CD8-positive, alpha-beta memory T cell (primary cell): ENCODE measurements around the gene RGP1. TPM values are rescaled to one million over a fixed set of nuclear protein-coding genes. Genes with fewer than 3 reads are reported as not detected.
A peak's percentile ranks its signal among the peaks of the same experiment; 100 is the strongest.

Experiments used
- CTCF ChIA-PET: fragments of 350-600 bp; sonication (Branson Sonifier 250); formaldehyde crosslinking; loops from one replicate; lab custom pipeline; 2021; ENCODE audit warnings: antibody characterized with exemption; lab: Charles Lee
- POLR2A ChIA-PET: fragments of 350-600 bp; sonication (Branson Sonifier 250); formaldehyde crosslinking; loops from one replicate; lab custom pipeline; 2021; ENCODE audit warnings: antibody characterized with exemption; lab: Charles Lee
- DNase-seq, 5 donors: peaks; one replicate each; pipeline versions ENCODE4 v3.0.0 to v3.0.0-alpha.2; 2020 to 2022; ENCODE audit warnings: mixed read lengths in 1 of 5
- H3K27ac ChIP-seq: one replicate; pipeline ENCODE4 v1.7.0; 2013; ENCODE audit warnings: low read depth, mild to moderate bottlenecking, low read length, moderate library complexity
- H3K27me3 ChIP-seq: 2 replicates; pipeline ENCODE4 v1.7.0; 2013; ENCODE audit warnings: low read length, mild to moderate bottlenecking; ENCODE audit not compliant: insufficient read depth, poor library complexity, severe bottlenecking
- H3K36me3 ChIP-seq: 2 replicates; pipeline ENCODE4 v1.7.0; 2013; ENCODE audit warnings: mild to moderate bottlenecking, low read length, moderate library complexity; ENCODE audit not compliant: insufficient read depth
- H3K4me1 ChIP-seq: 2 replicates; pipeline ENCODE4 v1.7.0; 2013; ENCODE audit warnings: mild to moderate bottlenecking, low read length, moderate library complexity; ENCODE audit not compliant: insufficient read depth
- H3K4me3 ChIP-seq: 2 replicates; pipeline ENCODE4 v1.7.0; 2013; ENCODE audit warnings: mild to moderate bottlenecking, low read length
- H3K9me3 ChIP-seq: 2 replicates; pipeline ENCODE4 v1.7.0; 2013; ENCODE audit warnings: mild to moderate bottlenecking, low read length
- H3K27ac Mint-ChIP-seq, 8 donors: one replicate each; pipeline ENCODE4 v1.8.0; 2020 to 2021; ENCODE audit warnings: mixed read lengths in 8 of 8, mild to moderate bottlenecking in 6 of 8, inconsistent platforms in 3 of 8, moderate library complexity in 3 of 8
- H3K27me3 Mint-ChIP-seq, 2 donors: one replicate each; pipeline ENCODE4 v1.8.0; 2020 to 2021; ENCODE audit warnings: mixed read lengths in 2 of 2, mild to moderate bottlenecking in 1 of 2, moderate library complexity in 1 of 2
- H3K36me3 Mint-ChIP-seq, 3 donors: one replicate each; pipeline ENCODE4 v1.8.0; 2020 to 2021; ENCODE audit warnings: mixed read lengths in 3 of 3, inconsistent platforms in 1 of 3, mild to moderate bottlenecking in 1 of 3
- H3K4me1 Mint-ChIP-seq, 3 donors: one replicate each; pipeline ENCODE4 v1.8.0; 2020 to 2021; ENCODE audit warnings: mixed read lengths in 3 of 3, inconsistent platforms in 1 of 3, mild to moderate bottlenecking in 1 of 3
- H3K4me3 Mint-ChIP-seq, 7 donors: one replicate each; pipeline ENCODE4 v1.8.0; 2020 to 2021; ENCODE audit warnings: mixed read lengths in 7 of 7, mild to moderate bottlenecking in 6 of 7, moderate library complexity in 4 of 7, inconsistent platforms in 2 of 7
- H3K9me3 Mint-ChIP-seq, 5 donors: one replicate each; pipeline ENCODE4 v1.8.0; 2020 to 2022; ENCODE audit warnings: mixed read lengths in 5 of 5, mild to moderate bottlenecking in 3 of 5, moderate library complexity in 2 of 5, inconsistent platforms in 1 of 5
- polyA plus RNA-seq: library from polyadenylated mRNA; unstranded; fragments of 300-500 nt; fragmentation: Illumina TruSeq; gene quantifications from one replicate; pipeline ENCODE4 v1.2.3, GENCODE V29; 2021
- total RNA-seq, 2 experiments: library from RNA; stranded (reverse); gene quantifications; one replicate each; pipeline ENCODE4 v1.2.3, GENCODE V29; 2021

The RGP1 gene
- total and polyA plus RNA-seq, 3 experiments from 2014 or later, result 10.6 to 21.9 (median 19.9) TPM

GRCh38 chr9:35730486-35730854 is 18.6 kb upstream of the RGP1 start:
- no peaks in the 10 kb centered on the region for H3K9me3 ChIP-seq
- no peaks in the 10 kb centered on the region for H3K27me3 Mint-ChIP-seq
- H3K27ac Mint-ChIP-seq, result peak overlapping the region in 2 of 8 donors; percentile 67 to 94
- peaks cover 6 to 30% (median 8%) of the 10 kb centered on the region in 3 donors for H3K36me3 Mint-ChIP-seq
- peak overlapping the region in 2 of 7 donors; percentile 87 to 96 for H3K4me3 Mint-ChIP-seq
- peaks cover 4% of the 10 kb centered on the region for H3K36me3 ChIP-seq
- peak overlapping the region; percentile 70 for H3K27ac ChIP-seq
- peaks cover 16 to 21% (median 19%) of the 10 kb centered on the region in 3 donors for H3K4me1 Mint-ChIP-seq
- peak overlapping the region; percentile 97 for H3K4me3 ChIP-seq
- H3K9me3 Mint-ChIP-seq, result no peaks in the 10 kb centered on the region
- CTCF ChIA-PET, result interaction anchor here (1.0 to 8.0 kb wide), 10 partner anchors 15 to 119 kb away, joined by 4 to 89 read pairs (median 22); partner anchors contain the start of genes CCDC107, GBA2, RGP1 and RMRP
- H3K4me1 ChIP-seq, result peaks cover 68% of the 10 kb centered on the region
- POLR2A ChIA-PET, result interaction anchor here (2.9 to 3.7 kb wide), 3 partner anchors 18 to 82 kb away, joined by 19 to 45 read pairs (median 44); partner anchors contain the start of genes CCDC107, GBA2, RGP1 and RMRP
- DNase-seq, result no peak
- no peaks in the 10 kb centered on the region for H3K27me3 ChIP-seq

GRCh38 chr9:35731415-35732184 is 17.5 kb upstream of the RGP1 start:
- no peaks in the 10 kb centered on the region for H3K9me3 Mint-ChIP-seq
- peak overlapping the region in 4 of 7 donors; percentile 87 to 96 (median 94) for H3K4me3 Mint-ChIP-seq
- ChIA-PET CTCF (interaction anchor here (0.7 to 8.0 kb wide), 20 partner anchors 12 to 151 kb away, joined by 3 to 89 read pairs (median 5); partner anchors contain the start of genes CCDC107, GBA2, RGP1 and RMRP), POLR2A (interaction anchor here (0.6 to 3.7 kb wide), 15 partner anchors 9 to 659 kb away, joined by 3 to 45 read pairs (median 6); partner anchors contain the start of genes ARHGEF39, CCDC107, GBA2 and RGP1)
- H3K27ac ChIP-seq, result peak overlapping the region; percentile 70
- H3K9me3 ChIP-seq, result no peaks in the 10 kb centered on the region
- DNase-seq, result no peak
- H3K27me3 ChIP-seq, result no peaks in the 10 kb centered on the region
- H3K36me3 Mint-ChIP-seq, result peaks cover 4 to 34% (median 8%) of the 10 kb centered on the region in 3 donors
- peaks cover 20 to 27% (median 22%) of the 10 kb centered on the region in 3 donors for H3K4me1 Mint-ChIP-seq
- H3K36me3 ChIP-seq, result peaks cover 7% of the 10 kb centered on the region
- H3K4me1 ChIP-seq, result peaks cover 70% of the 10 kb centered on the region
- H3K27me3 Mint-ChIP-seq, result no peaks in the 10 kb centered on the region
- H3K27ac Mint-ChIP-seq, result peak overlapping the region in 7 of 8 donors; percentile 92 to 98 (median 95)
- H3K4me3 ChIP-seq, result peak overlapping the region; percentile 97

GRCh38 chr9:35732185-35732799 is 16.8 kb upstream of the RGP1 start, which contains the start of the genes CREB3 and TLN1:
CREB3 (plus strand) TSS chr9:35732666; CDS start chr9:35732773, 107 bp downstream.
TLN1 (minus strand) TSS chr9:35732195; CDS start chr9:35725694, 6,501 bp downstream.
- H3K27me3 ChIP-seq, result no peaks in the 10 kb centered on the region
- Mint-ChIP-seq H3K4me1 (peaks cover 20 to 27% (median 22%) of the 10 kb centered on the region in 3 donors), H3K4me3 (peak within 1 kb of the TSS in 4 of 7 donors; percentile 87 to 96 (median 94)), H3K27ac (peak within 1 kb of the TSS in 7 of 8 donors; percentile 92 to 98 (median 95)), H3K27me3 (no peaks in the 10 kb centered on the region), H3K9me3 (no peaks in the 10 kb centered on the region), H3K36me3 (peaks cover 4 to 35% (median 9%) of the 10 kb centered on the region in 3 donors)
- peak within 1 kb of the TSS; percentile 97 for H3K4me3 ChIP-seq
- DNase-seq, result peak; percentile 91 to 98 (median 97)
- H3K36me3 ChIP-seq, result peaks cover 14% of the 10 kb centered on the region
- no peaks in the 10 kb centered on the region for H3K9me3 ChIP-seq
- peak within 1 kb of the TSS; percentile 92 for H3K27ac ChIP-seq
- H3K4me1 ChIP-seq, result peaks cover 63% of the 10 kb centered on the region
- ChIA-PET POLR2A (interaction anchor here (0.7 to 3.7 kb wide), 15 partner anchors 10 to 660 kb away, joined by 3 to 45 read pairs (median 6); partner anchors contain the start of genes ARHGEF39, CCDC107, GBA2 and RGP1), CTCF (interaction anchor here (0.7 to 8.0 kb wide), 19 partner anchors 11 to 150 kb away, joined by 3 to 89 read pairs (median 5); partner anchors contain the start of genes CCDC107, GBA2, RGP1 and RMRP)

- peaks cover 56% of the 10 kb centered on the region for H3K4me1 ChIP-seq
Measured at GRCh38 chr9:35732800-35733541, 16.1 kb upstream of the RGP1 start.

GRCh38 chr9:35734096-35734495 is 15.0 kb upstream of the RGP1 start:
- no peaks in the 10 kb centered on the region for H3K27me3 ChIP-seq
- H3K4me3 ChIP-seq, result no peak overlapping the region
- H3K36me3 ChIP-seq, result peaks cover 31% of the 10 kb centered on the region
- H3K4me1 Mint-ChIP-seq, result peaks cover 20 to 27% (median 22%) of the 10 kb centered on the region in 3 donors
- H3K27me3 Mint-ChIP-seq, result no peaks in the 10 kb centered on the region
- ChIA-PET CTCF (interaction anchor here (0.6 to 5.5 kb wide), 8 partner anchors 10 to 123 kb away, joined by 3 to 68 read pairs (median 8); partner anchors contain the start of genes CCDC107, GBA2, RGP1 and RMRP), POLR2A (interaction anchor here (0.6 to 1.1 kb wide), 3 partner anchors 11 to 30 kb away, joined by 3 to 6 read pairs (median 5); partner anchors contain the start of genes GBA2 and RGP1)
- DNase-seq, result no peak
- H3K9me3 ChIP-seq, result no peaks in the 10 kb centered on the region
- H3K27ac ChIP-seq, result no peak overlapping the region
- H3K4me3 Mint-ChIP-seq, result no peak overlapping the region
- H3K27ac Mint-ChIP-seq, result peak overlapping the region in 4 of 8 donors; percentile 15 to 58 (median 37)
- peaks cover 4 to 53% (median 18%) of the 10 kb centered on the region in 3 donors for H3K36me3 Mint-ChIP-seq
- H3K9me3 Mint-ChIP-seq, result no peaks in the 10 kb centered on the region
- H3K4me1 ChIP-seq, result peaks cover 45% of the 10 kb centered on the region

More at GRCh38 chr9:35732800-35733541, 16.1 kb upstream of the RGP1 start:
- H3K27me3 ChIP-seq, result no peaks in the 10 kb centered on the region
- H3K27ac ChIP-seq, result peak overlapping the region; percentile 92
- Mint-ChIP-seq H3K36me3 (peaks cover 4 to 42% (median 13%) of the 10 kb centered on the region in 3 donors), H3K27ac (peak overlapping the region in 7 of 8 donors; percentile 92 to 98 (median 95)), H3K27me3 (no peaks in the 10 kb centered on the region), H3K9me3 (no peaks in the 10 kb centered on the region), H3K4me3 (peak overlapping the region in 4 of 7 donors; percentile 87 to 96 (median 94)), H3K4me1 (peaks cover 20 to 27% (median 22%) of the 10 kb centered on the region in 3 donors)
- peak in 1 of 5 donors; percentile 20 for DNase-seq
- POLR2A ChIA-PET, result interaction anchor here (0.7 to 3.7 kb wide), 14 partner anchors 10 to 661 kb away, joined by 3 to 45 read pairs (median 7); partner anchors contain the start of genes ARHGEF39, CCDC107, GBA2 and RGP1
- H3K36me3 ChIP-seq, result peaks cover 21% of the 10 kb centered on the region
- peak overlapping the region; percentile 97 for H3K4me3 ChIP-seq
- H3K9me3 ChIP-seq, result no peaks in the 10 kb centered on the region
- CTCF ChIA-PET, result interaction anchor here (0.7 to 8.0 kb wide), 15 partner anchors 15 to 149 kb away, joined by 3 to 89 read pairs (median 8); partner anchors contain the start of genes CCDC107, GBA2, RGP1 and RMRP

GRCh38 chr9:35736201-35736633 is 12.9 kb upstream of the RGP1 start:
- H3K27me3 Mint-ChIP-seq, result no peaks in the 10 kb centered on the region
- H3K4me1 ChIP-seq, result peaks cover 24% of the 10 kb centered on the region
- H3K27ac Mint-ChIP-seq, result peak overlapping the region in 6 of 8 donors; percentile 25 to 86 (median 42)
- H3K9me3 Mint-ChIP-seq, result no peaks in the 10 kb centered on the region
- ChIA-PET CTCF (interaction anchor here (0.6 to 5.5 kb wide), 17 partner anchors 8 to 145 kb away, joined by 3 to 68 read pairs (median 5); partner anchors contain the start of genes CCDC107, GBA2, RGP1 and RMRP), POLR2A (interaction anchor here (0.6 to 1.1 kb wide), 2 partner anchors 12 to 35 kb away, joined by 4 to 5 read pairs; no protein-coding TSS in a partner anchor)
- no peaks in the 10 kb centered on the region for H3K9me3 ChIP-seq
- DNase-seq, result peak; percentile 37 to 78 (median 58)
- no peak overlapping the region for H3K27ac ChIP-seq
- peaks cover 4 to 74% (median 23%) of the 10 kb centered on the region in 3 donors for H3K36me3 Mint-ChIP-seq
- H3K4me3 Mint-ChIP-seq, result peak overlapping the region in 1 of 7 donors; percentile 83
- H3K4me1 Mint-ChIP-seq, result peaks cover 20 to 30% (median 22%) of the 10 kb centered on the region in 3 donors
- peaks cover 39% of the 10 kb centered on the region for H3K36me3 ChIP-seq
- H3K4me3 ChIP-seq, result no peak overlapping the region
- no peaks in the 10 kb centered on the region for H3K27me3 ChIP-seq
